ENCODE data around the gene KCNC3. TPM values are rescaled to one million over a fixed set of nuclear protein-coding genes. Genes with fewer than 3 reads are reported as not detected.
A peak's percentile ranks its signal among the peaks of the same experiment; 100 is the strongest.

Gene KCNC3
- total RNA-seq, 1 donor from 2014 or later: 20.3 TPM

GRCh38 chr19:50276370-50277063, 52.7 kb downstream of the KCNC3 start:
- Mint-ChIP-seq H3K4me1 (no peaks in the 10 kb centered on the region), H3K27ac (no peak overlapping the region), H3K27me3 (no peaks in the 10 kb centered on the region), H3K36me3 (ENCODE audit: low read depth) (no peaks in the 10 kb centered on the region), H3K4me3 (no peak overlapping the region), H3K9me3 (no peaks in the 10 kb centered on the region)
- DNase-seq: no peak
- intact Hi-C loops (cut with micrococcal nuclease): no loop called here

- DNase-seq: no peak
- Mint-ChIP-seq H3K27me3 (no peaks in the 10 kb centered on the region), H3K27ac (no peak overlapping the region), H3K36me3 (ENCODE audit: low read depth) (no peaks in the 10 kb centered on the region), H3K4me1 (no peaks in the 10 kb centered on the region), H3K4me3 (no peak overlapping the region), H3K9me3 (no peaks in the 10 kb centered on the region)
- intact Hi-C loops (cut with micrococcal nuclease): no loop called here
Observed at GRCh38 chr19:50275577-50276368, 53.4 kb downstream of the KCNC3 start.

- no peak for DNase-seq
- H3K9me3 Mint-ChIP-seq: no peaks in the 10 kb centered on the region
- no peaks in the 10 kb centered on the region for H3K27me3 Mint-ChIP-seq
- no peak overlapping the region for H3K27ac Mint-ChIP-seq
- intact Hi-C loops (cut with micrococcal nuclease): no loop called here
- H3K36me3 Mint-ChIP-seq (ENCODE audit: low read depth): no peaks in the 10 kb centered on the region
- no peak overlapping the region for H3K4me3 Mint-ChIP-seq
- no peaks in the 10 kb centered on the region for H3K4me1 Mint-ChIP-seq
Observed at GRCh38 chr19:50273821-50274220, 55.4 kb downstream of the KCNC3 start.

- Mint-ChIP-seq H3K4me1 (no peaks in the 10 kb centered on the region), H3K36me3 (ENCODE audit: low read depth) (no peaks in the 10 kb centered on the region), H3K4me3 (no peak overlapping the region), H3K9me3 (no peaks in the 10 kb centered on the region), H3K27me3 (no peaks in the 10 kb centered on the region), H3K27ac (no peak overlapping the region)
- intact Hi-C loops (cut with micrococcal nuclease): no loop called here
- no peak for DNase-seq
Observed at GRCh38 chr19:50272263-50272897, 56.8 kb downstream of the KCNC3 start.

- no peak overlapping the region for H3K27ac Mint-ChIP-seq
- H3K4me1 Mint-ChIP-seq: no peaks in the 10 kb centered on the region
- no peak for DNase-seq
- H3K4me3 Mint-ChIP-seq: no peak overlapping the region
- intact Hi-C loops (cut with micrococcal nuclease): no loop called here
- no peaks in the 10 kb centered on the region for H3K9me3 Mint-ChIP-seq
- no peaks in the 10 kb centered on the region for H3K36me3 Mint-ChIP-seq (ENCODE audit: low read depth)
- H3K27me3 Mint-ChIP-seq: peaks cover 6% of the 10 kb centered on the region
Observed at GRCh38 chr19:50269653-50270052, 59.5 kb downstream of the KCNC3 start.

GRCh38 chr19:50268501-50268900, 60.7 kb downstream of the KCNC3 start:
- H3K27ac Mint-ChIP-seq: no peak overlapping the region
- no peaks in the 10 kb centered on the region for H3K4me1 Mint-ChIP-seq
- H3K4me3 Mint-ChIP-seq: no peak overlapping the region

GRCh38 chr19:50268041-50268440, 61.1 kb downstream of the KCNC3 start:
- no peaks in the 10 kb centered on the region for H3K9me3 Mint-ChIP-seq
- H3K4me1 Mint-ChIP-seq: no peaks in the 10 kb centered on the region
- no peak for DNase-seq
- H3K4me3 Mint-ChIP-seq: no peak overlapping the region
- H3K27me3 Mint-ChIP-seq: peaks cover 6% of the 10 kb centered on the region
- intact Hi-C loops (cut with micrococcal nuclease): no loop called here
- H3K36me3 Mint-ChIP-seq (ENCODE audit: low read depth): no peaks in the 10 kb centered on the region
- no peak overlapping the region for H3K27ac Mint-ChIP-seq

More at GRCh38 chr19:50268501-50268900, 60.7 kb downstream of the KCNC3 start:
- Mint-ChIP-seq H3K27me3 (peaks cover 6% of the 10 kb centered on the region), H3K36me3 (ENCODE audit: low read depth) (no peaks in the 10 kb centered on the region), H3K9me3 (no peaks in the 10 kb centered on the region)
- intact Hi-C loops (cut with micrococcal nuclease): no loop called here
- no peak for DNase-seq

GRCh38 chr19:50266896-50267295, 62.3 kb downstream of the KCNC3 start:
- intact Hi-C loops (cut with micrococcal nuclease): no loop called here
- Mint-ChIP-seq H3K4me3 (no peak overlapping the region), H3K36me3 (ENCODE audit: low read depth) (no peaks in the 10 kb centered on the region), H3K27ac (no peak overlapping the region), H3K9me3 (no peaks in the 10 kb centered on the region), H3K27me3 (peaks cover 6% of the 10 kb centered on the region), H3K4me1 (no peaks in the 10 kb centered on the region)
- DNase-seq: peak; percentile 71

- H3K9me3 Mint-ChIP-seq: no peaks in the 10 kb centered on the region
- H3K4me1 Mint-ChIP-seq: no peaks in the 10 kb centered on the region
- H3K27me3 Mint-ChIP-seq: peaks cover 6% of the 10 kb centered on the region
- no peak overlapping the region for H3K27ac Mint-ChIP-seq
- no peak overlapping the region for H3K4me3 Mint-ChIP-seq
- H3K36me3 Mint-ChIP-seq (ENCODE audit: low read depth): no peaks in the 10 kb centered on the region
- no peak for DNase-seq
- intact Hi-C loops (cut with micrococcal nuclease): no loop called here
Observed at GRCh38 chr19:50266041-50266440, 63.1 kb downstream of the KCNC3 start.

- peaks cover 6% of the 10 kb centered on the region for H3K27me3 Mint-ChIP-seq
- H3K27ac Mint-ChIP-seq: no peak overlapping the region
- H3K4me3 Mint-ChIP-seq: no peak overlapping the region
- no peaks in the 10 kb centered on the region for H3K9me3 Mint-ChIP-seq
- H3K4me1 Mint-ChIP-seq: no peaks in the 10 kb centered on the region
- intact Hi-C loops (cut with micrococcal nuclease): no loop called here
- H3K36me3 Mint-ChIP-seq (ENCODE audit: low read depth): no peaks in the 10 kb centered on the region
- no peak for DNase-seq
Observed at GRCh38 chr19:50264483-50265186, 64.5 kb downstream of the KCNC3 start.

- Mint-ChIP-seq H3K4me3 (no peak overlapping the region), H3K27me3 (peaks cover 6% of the 10 kb centered on the region), H3K36me3 (ENCODE audit: low read depth) (no peaks in the 10 kb centered on the region), H3K27ac (no peak overlapping the region), H3K9me3 (no peaks in the 10 kb centered on the region), H3K4me1 (no peaks in the 10 kb centered on the region)
- DNase-seq: no peak
- intact Hi-C loops (cut with micrococcal nuclease): no loop called here
Observed at GRCh38 chr19:50263176-50263575, 66.0 kb downstream of the KCNC3 start.

All from activated CD4-positive, alpha-beta T cell treated with anti-CD3 and anti-CD28 coated beads, Interleukin-2, amount 10 ng/mL, durations not matched to agents 24 days and 14 days (primary cell).